Sigmoid colon (tissue), 7 donors: ENCODE results near the gene HS6ST2. TPM values are rescaled to one million over a fixed set of nuclear protein-coding genes. Genes with fewer than 3 reads are reported as not detected.

Experiments used
- DNase-seq: peaks from one replicate; pipeline ENCODE4 v3.0.0-alpha.2; 2019
- H3K27ac ChIP-seq, 4 donors: fragments of 200-600 bp; sonication (generic); one replicate each; pipeline ENCODE4 v1.5.1; 2016 to 2019; ENCODE audit warnings: mild to moderate bottlenecking in 1 of 4
- H3K27me3 ChIP-seq, 3 donors: fragments of 200-600 bp; sonication (generic); one replicate each; pipeline ENCODE4 v1.5.1; 2019; ENCODE audit warnings: mild to moderate bottlenecking in 1 of 3
- H3K36me3 ChIP-seq, 4 donors: fragments of 200-600 bp; sonication (generic); one replicate each; pipeline ENCODE4 v1.5.1; 2016 to 2019
- H3K4me1 ChIP-seq, 4 donors: fragments of 200-600 bp; sonication (generic); one replicate each; pipeline ENCODE4 v1.5.1; 2017 to 2019
- H3K4me3 ChIP-seq, 4 donors: fragments of 200-600 bp; sonication (generic); one replicate each; pipeline ENCODE4 v1.5.1; 2017 to 2019; ENCODE audit warnings: mild to moderate bottlenecking in 2 of 4, moderate library complexity in 1 of 4
- H3K9me3 ChIP-seq, 4 donors: fragments of 200-600 bp in 3 of 4; sonication (generic) in 3 of 4; one replicate each; pipeline versions ENCODE4 v1.5.1 to v1.6.1; 2013 to 2019
- EP300 ChIP-seq, 4 donors: sonication (generic); formaldehyde crosslinking; IDR thresholded peaks; one replicate each; pipeline ENCODE4 v1.6.1; 2017; ENCODE audit warnings: antibody characterized with exemption in 4 of 4
- POLR2A ChIP-seq, 2 donors: fragments of 450-650 bp; IDR thresholded peaks; one replicate each; pipeline ENCODE4 v1.6.1; 2016; ENCODE audit warnings: antibody characterized with exemption in 2 of 2, mild to moderate bottlenecking in 2 of 2, moderate library complexity in 2 of 2
- POLR2AphosphoS5 ChIP-seq, 4 donors: sonication (generic); formaldehyde crosslinking; IDR thresholded peaks; one replicate each; pipeline ENCODE4 v1.6.1; 2017; ENCODE audit warnings: antibody characterized with exemption in 4 of 4
- WGBS, 2 donors: extraction: QIAGEN DNeasy Blood & Tissue Kit; methylation state at CpG; one replicate each; pipeline ENCODE4 v1.1.7; 2013; 5-methylcytosine and 5-hydroxymethylcytosine counted together
- intact Hi-C: fragments of 100-400 bp; cut with DNase I; formaldehyde crosslinking; loops from one replicate; pipeline ENCODE4 v1.15.1; 2023
- polyA plus RNA-seq, 3 donors: library from polyadenylated mRNA; stranded (reverse); fragments of 200-250 nt; gene quantifications; one replicate each; pipeline ENCODE4 v1.2.3, GENCODE V29; 2013
- total RNA-seq, 4 donors: library from RNA; depleted of rRNA; stranded (reverse); fragments of >200 nt; gene quantifications; one replicate each; pipeline ENCODE4 v1.1.0, GENCODE V29; 2016
- TF ChIP-seq, protein P1 (sequence below), 4 experiments: fragments of 450-650 bp in 3 of 4; fragments of 200-600 bp in 1 of 4; IDR thresholded peaks; one replicate each; pipeline ENCODE4 v1.5.1; 2016 to 2019; ENCODE audit warnings: antibody characterized with exemption in 4 of 4, mild to moderate bottlenecking in 3 of 4, moderate library complexity in 2 of 4
- donor health status: healthy with polysubstance abuse.
- donor health status: Bipolar disorder and iron deficiency.
- donor health status: healthy.

The HS6ST2 gene
- total and polyA plus RNA-seq, 7 donors: under 0.01 to 0.82 (median 0.27) TPM; not detected in 1

- intact Hi-C loops: no loop called here
- Histone ChIP-seq H3K36me3 (no peaks in the 10 kb centered on the region), H3K4me3 (no peak overlapping the region), H3K9me3 (no peaks in the 10 kb centered on the region), H3K27ac (no peak overlapping the region), H3K4me1 (no peaks in the 10 kb centered on the region), H3K27me3 (no peaks in the 10 kb centered on the region)
- 20 to 71% methylated on average over 3 of the region's 3 CpGs for WGBS, 2 donors
- TF ChIP-seq POLR2A (IDR thresholded peaks at IDR 0.05): no peak
- TF ChIP-seq, protein P1, sequence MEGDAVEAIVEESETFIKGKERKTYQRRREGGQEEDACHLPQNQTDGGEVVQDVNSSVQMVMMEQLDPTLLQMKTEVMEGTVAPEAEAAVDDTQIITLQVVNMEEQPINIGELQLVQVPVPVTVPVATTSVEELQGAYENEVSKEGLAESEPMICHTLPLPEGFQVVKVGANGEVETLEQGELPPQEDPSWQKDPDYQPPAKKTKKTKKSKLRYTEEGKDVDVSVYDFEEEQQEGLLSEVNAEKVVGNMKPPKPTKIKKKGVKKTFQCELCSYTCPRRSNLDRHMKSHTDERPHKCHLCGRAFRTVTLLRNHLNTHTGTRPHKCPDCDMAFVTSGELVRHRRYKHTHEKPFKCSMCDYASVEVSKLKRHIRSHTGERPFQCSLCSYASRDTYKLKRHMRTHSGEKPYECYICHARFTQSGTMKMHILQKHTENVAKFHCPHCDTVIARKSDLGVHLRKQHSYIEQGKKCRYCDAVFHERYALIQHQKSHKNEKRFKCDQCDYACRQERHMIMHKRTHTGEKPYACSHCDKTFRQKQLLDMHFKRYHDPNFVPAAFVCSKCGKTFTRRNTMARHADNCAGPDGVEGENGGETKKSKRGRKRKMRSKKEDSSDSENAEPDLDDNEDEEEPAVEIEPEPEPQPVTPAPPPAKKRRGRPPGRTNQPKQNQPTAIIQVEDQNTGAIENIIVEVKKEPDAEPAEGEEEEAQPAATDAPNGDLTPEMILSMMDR (IDR thresholded peaks at IDR 0.05): no peak
- no peak for TF ChIP-seq POLR2AphosphoS5 (IDR thresholded peaks at IDR 0.05)
- no peak for TF ChIP-seq EP300 (IDR thresholded peaks at IDR 0.05)
- no peak for DNase-seq
These were observed 136.3 kb downstream of the HS6ST2 start for GRCh38 chrX:132821974-132822633.

DNA sequence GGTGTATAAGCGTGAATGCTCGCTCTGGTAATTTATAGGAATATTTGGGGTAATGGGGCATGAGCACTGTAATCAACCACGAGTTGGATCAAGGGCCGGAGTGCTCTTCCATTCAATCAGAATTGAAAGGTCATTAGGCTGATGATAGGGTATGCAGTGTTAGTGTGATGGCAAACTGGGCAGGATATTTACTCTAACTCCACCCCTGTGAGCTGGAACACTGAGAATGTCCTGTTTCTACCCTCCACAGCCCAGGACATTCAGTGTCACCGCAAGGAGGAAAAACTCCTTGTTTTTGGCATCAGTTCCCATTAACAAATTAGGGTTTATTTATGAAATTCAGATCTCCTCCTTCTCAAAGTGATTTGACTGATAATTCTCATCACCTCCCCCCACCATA, 137.8 kb downstream of the HS6ST2 start:
- Histone ChIP-seq H3K36me3 (no peaks in the 10 kb centered on the region), H3K27me3 (no peaks in the 10 kb centered on the region), H3K9me3 (no peaks in the 10 kb centered on the region), H3K4me3 (no peak overlapping the region), H3K27ac (no peak overlapping the region), H3K4me1 (no peaks in the 10 kb centered on the region)
- intact Hi-C loops: no loop called here
- DNase-seq: no peak
- WGBS, 2 donors: 54 to 86% methylated on average over 5 of the region's 5 CpGs
- TF ChIP-seq EP300 (IDR thresholded peaks at IDR 0.05) (no peak), POLR2A (IDR thresholded peaks at IDR 0.05) (no peak)
- TF ChIP-seq, protein P1 (IDR thresholded peaks at IDR 0.05): no peak

- Histone ChIP-seq H3K4me3 (no peak overlapping the region), H3K36me3 (no peaks in the 10 kb centered on the region), H3K27ac (no peak overlapping the region), H3K9me3 (no peaks in the 10 kb centered on the region), H3K4me1 (no peaks in the 10 kb centered on the region), H3K27me3 (peaks cover 0 to 2% (median 0%) of the 10 kb centered on the region in 3 donors)
- intact Hi-C loops: no loop called here
- TF ChIP-seq EP300 (IDR thresholded peaks at IDR 0.05) (no peak), POLR2A (IDR thresholded peaks at IDR 0.05) (no peak), POLR2AphosphoS5 (IDR thresholded peaks at IDR 0.05) (no peak)
- TF ChIP-seq, protein P1 (IDR thresholded peaks at IDR 0.05): no peak
- 82 to 85% methylated on average over 7 of the region's 7 CpGs for WGBS, 2 donors
- no peak for DNase-seq
These were observed 138.6 kb downstream of the HS6ST2 start for GRCh38 chrX:132819711-132820264.

DNA sequence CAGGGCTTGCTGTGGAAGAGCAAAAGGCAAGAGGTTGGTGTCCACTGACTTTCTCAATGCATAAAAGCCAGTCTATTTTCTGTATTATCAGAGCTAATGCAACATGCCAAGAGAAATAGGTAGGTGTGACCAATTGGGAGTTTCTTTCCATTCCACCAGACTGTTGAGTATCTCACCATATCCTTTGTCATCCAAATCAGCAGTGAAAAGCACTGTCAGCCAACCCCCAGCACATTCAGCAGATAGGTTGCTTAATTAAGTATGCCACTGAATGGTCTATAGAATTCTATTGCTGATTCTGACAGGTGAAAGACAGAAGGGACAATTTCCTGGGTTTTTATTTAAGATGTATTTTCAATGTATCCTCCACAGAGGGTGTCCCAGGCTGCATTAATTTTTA, 139.8 kb downstream of the HS6ST2 start:
- TF ChIP-seq EP300 (IDR thresholded peaks at IDR 0.05) (no peak), POLR2AphosphoS5 (IDR thresholded peaks at IDR 0.05) (no peak), POLR2A (IDR thresholded peaks at IDR 0.05) (no peak)
- TF ChIP-seq, protein P1 (IDR thresholded peaks at IDR 0.05): no peak
- intact Hi-C loops: no loop called here
- Histone ChIP-seq H3K9me3 (no peaks in the 10 kb centered on the region), H3K27me3 (peaks cover 0 to 4% (median 0%) of the 10 kb centered on the region in 3 donors), H3K27ac (no peak overlapping the region), H3K36me3 (no peaks in the 10 kb centered on the region), H3K4me3 (no peak overlapping the region), H3K4me1 (no peaks in the 10 kb centered on the region)
- no peak for DNase-seq
